Stimulated activated CD4-positive, alpha-beta T cell treated with anti-CD3 and anti-CD28 coated beads, Interleukin-2, amount 100 ng/mL, for 24 hours (primary cell): ENCODE measurements around the gene SPDYE11.
"Not testable (repeated sequence)": the region's sequence is repeated elsewhere in the genome, so short reads cannot be mapped to it uniquely, and the experiment has no call there.

Experiments
- DNase-seq, 2 donors: peaks; one replicate each; pipeline ENCODE4 v3.0.0-alpha.2; 2020

The SPDYE11 gene

GRCh38 chr7:73057811-73058210, at the start of gene SPDYE11:
Gene SPDYE11 (minus strand): TSS chr7:73057911. CDS start chr7:73056111, 1,800 bp downstream.
- not testable (repeated sequence) for DNase-seq

GRCh38 chr7:73085938-73086337, 28.2 kb upstream of the SPDYE11 start, which contains the start of gene SPDYE9:
Gene SPDYE9 (minus strand): TSS chr7:73086038. CDS start chr7:73084238, 1,800 bp downstream.
- not testable (repeated sequence) for DNase-seq

GRCh38 chr7:73029666-73030065, 28.0 kb downstream of the SPDYE11 start, which contains the start of gene SPDYE8:
Gene SPDYE8 (minus strand): TSS chr7:73029766. CDS start chr7:73027966, 1,800 bp downstream.
- DNase-seq: not testable (repeated sequence)

- DNase-seq: peak in 1 of 2 donors; percentile 22
Measured at GRCh38 chr7:73006491-73006890, 51.2 kb downstream of the SPDYE11 start.

- peak; percentile 85 to 89 for DNase-seq
Measured at GRCh38 chr7:73005693-73006447, 51.8 kb downstream of the SPDYE11 start.

- peak; percentile 77 to 79 for DNase-seq
Measured at GRCh38 chr7:73005356-73005692, 52.4 kb downstream of the SPDYE11 start.

GRCh38 chr7:72997887-72998468, 59.7 kb downstream of the SPDYE11 start:
- DNase-seq: not testable (repeated sequence)
